HG02938 (cell line): ENCODE results near the gene TNKS1BP1.

ENCODE experiments used
- ATAC-seq: cut with Tn5 transposase; IDR thresholded peaks from one replicate; pipeline ENCODE4 v1.9.1; 2021; ENCODE audit warnings: mild to moderate bottlenecking, moderate library complexity; ENCODE audit not compliant: unreplicated experiment

TNKS1BP1 gene

DNA sequence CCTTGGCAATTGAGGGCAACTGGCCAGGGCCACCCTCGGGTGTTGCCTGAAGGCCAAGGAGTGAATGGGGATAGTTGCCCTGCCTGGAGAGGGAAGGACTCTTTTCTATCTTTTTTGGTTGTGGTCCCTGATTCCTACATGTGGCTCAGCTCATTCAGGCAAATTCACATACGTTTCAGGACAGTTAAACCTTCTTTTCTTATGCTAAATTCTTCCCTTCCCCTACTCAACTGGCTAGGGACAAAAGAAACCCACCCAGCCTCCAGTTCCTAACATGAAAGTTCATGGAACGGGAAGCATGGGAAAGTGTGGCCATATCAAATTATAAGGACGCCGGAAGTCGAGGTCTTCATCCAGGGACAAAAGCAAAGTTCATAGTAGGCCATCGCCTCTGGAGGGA lies 61.4 kb downstream of the TNKS1BP1 start:
- no peak for ATAC-seq

DNA sequence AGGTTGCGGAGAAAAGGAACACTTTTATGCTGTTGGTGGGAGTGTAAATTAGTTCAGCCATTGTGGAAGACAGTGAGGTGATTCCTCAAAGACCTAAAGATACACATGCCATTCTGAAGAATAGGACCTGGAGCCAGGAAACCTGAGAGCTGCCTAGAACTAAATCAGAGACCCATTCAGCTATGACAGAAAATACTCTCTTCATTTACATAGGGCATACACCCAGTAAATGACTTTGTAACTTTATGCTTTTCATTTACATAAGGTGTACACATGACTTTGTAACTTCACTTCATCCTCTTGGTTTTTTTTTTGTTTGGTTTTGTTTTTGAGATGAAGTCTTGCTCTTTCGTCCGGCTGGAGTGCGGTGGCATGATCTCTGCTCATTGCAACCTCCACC lies 62.6 kb downstream of the TNKS1BP1 start:
- no peak for ATAC-seq

DNA sequence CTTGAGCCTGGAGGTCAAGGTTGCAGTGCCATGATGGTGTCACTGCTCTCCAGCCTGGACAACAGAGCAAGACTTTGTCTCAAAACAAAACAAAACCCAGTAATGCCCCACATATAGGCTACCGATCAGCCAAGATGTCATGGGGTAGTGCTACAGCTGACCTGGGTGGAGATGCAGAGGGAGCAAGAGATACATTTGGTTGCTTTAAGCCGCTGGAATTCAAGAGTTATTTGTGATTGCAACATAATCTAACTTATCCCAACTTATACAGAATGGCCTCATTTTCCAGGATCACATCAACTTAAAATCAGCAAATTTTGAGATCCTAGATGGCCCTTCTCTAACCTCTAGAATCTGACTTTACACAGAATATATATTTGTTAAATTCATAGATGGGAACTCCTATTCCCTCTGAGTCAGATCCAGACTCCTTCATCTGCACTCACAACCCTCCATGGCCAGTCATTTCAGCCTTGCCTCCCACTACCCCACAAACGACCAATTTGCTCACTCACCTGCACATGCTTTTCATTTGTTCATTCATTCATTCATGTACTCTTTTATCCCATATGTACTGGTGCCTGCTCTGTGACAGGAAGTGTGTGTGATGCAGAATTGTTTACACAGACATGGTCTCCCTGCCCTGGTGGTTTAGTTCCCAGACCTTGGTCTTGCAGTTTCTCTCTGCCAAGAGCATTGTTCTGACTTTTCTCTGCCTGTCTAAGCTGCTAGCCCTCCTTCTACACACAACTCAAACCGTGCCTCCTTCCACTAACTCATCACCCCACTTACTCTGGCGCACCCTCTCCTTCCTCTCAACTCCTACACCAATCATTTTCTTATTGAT lies 63.6 kb downstream of the TNKS1BP1 start:
- ATAC-seq = peak; percentile 50

DNA sequence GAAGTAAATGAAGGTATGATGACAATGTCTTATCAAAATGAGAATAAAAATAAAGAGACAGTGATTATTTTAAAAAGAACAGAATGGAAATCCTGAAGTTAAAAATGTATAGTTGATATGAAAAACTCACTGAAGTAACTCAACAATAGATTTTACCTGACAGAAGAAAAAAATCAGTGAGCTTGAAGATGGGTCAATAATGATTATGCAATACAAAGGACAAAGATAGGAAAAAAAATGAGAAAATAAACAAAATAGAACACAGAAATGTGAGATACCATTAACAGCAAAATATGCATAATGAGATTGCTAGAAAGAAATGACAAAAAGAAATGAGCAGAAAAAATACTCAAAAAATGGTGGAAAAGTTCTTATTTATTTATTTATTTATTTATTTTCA lies 68.6 kb downstream of the TNKS1BP1 start:
- no peak for ATAC-seq

DNA sequence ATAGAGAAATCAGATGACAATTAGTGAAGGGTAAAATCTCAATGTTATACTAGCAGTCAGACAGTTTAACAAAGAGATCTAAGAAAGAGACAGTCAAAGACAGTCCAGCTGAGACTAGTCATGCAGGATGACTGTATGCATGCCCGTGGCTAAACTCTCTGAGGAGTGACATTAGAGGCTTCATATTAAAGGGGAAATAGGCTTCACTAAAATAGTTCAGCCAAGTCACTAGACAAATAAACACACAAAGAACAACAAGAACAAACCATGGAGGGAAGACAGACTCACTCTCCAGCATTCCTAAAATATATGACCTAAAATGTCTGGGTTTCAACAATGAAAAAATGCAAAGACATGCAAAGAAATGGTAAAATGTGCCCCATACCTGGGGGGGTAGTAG lies 69.1 kb downstream of the TNKS1BP1 start:
- no peak for ATAC-seq

DNA sequence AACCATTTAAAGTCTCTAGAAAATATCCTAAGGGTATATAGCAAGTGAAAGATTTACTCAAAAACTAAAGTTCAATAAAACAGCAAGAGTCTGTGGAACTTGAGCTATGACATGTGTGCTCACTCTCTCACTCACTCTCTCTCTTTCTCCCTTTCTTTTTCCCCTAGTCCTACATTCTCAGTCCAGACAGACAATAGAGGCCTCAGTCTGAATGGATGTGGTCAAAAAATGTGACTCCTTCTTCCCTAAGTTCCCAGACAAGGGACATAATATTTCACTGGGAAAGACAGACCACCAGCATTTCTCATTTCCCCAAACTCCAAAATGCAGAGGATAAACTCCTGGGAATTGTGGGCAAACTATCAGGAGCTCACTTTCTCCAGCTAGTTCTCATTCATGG lies 70.1 kb downstream of the TNKS1BP1 start:
- no peak for ATAC-seq

DNA sequence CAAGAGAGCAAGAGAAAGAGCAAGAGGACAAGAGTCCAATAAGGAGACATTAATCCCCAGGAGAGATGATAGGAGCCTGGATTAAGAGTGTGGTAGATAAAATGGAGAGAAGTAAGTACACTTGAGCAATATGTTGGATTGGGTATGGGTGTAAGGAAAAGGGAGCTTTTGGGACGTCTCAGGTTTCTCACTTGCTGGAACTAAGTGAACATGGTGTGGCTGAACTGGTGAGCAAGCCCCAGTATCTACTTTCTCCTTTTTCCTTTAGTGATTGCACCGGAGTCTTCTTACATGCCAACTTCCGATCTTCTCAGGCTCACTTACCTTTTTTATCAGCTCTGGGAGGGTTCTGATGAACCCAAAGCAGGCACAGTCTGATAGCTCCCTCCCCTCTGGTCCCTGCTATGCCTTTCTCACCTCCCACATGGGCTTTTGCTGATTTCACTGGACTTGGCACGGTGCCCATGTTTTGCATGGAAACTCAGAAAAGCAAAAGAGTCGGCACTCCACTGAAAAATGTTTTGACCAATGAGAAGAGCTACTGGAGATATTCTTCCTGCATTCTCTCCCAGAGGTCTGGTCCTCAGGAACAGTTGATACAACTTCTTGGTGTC lies 73.2 kb downstream of the TNKS1BP1 start:
- ATAC-seq = no peak

DNA sequence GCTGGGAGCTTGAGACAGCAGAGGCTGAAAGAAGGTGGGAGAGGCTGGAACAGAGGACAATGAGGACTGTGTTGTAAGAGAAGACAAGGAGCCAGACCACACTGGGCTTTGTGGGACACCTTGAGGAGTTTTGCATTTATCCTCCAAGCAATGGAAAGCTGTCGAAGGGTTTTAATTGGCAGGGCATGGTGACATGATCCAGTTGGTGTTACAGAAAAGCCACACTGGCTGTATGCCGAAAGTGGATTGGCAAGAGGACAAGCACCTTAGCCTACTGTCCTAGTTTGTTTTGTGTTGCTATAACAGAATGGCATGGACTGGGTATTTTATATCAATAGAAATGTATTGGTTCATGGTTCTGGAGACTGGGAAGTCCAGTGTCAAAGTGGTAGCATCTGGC lies 73.7 kb downstream of the TNKS1BP1 start:
- no peak for ATAC-seq
